Upper lobe of right lung (tissue), 1 donor: ENCODE data around the gene GNAZ. TPM values are rescaled to one million over a fixed set of nuclear protein-coding genes. Genes with fewer than 3 reads are reported as not detected.

ENCODE experiments used
- ATAC-seq: fragments of 200-7000 bp; cut with Tn5 transposase; one replicate; pipeline ENCODE4 v1.9.1; 2020; ENCODE audit warnings: mild to moderate bottlenecking, moderate library complexity
- DNase-seq: peaks from one replicate; pipeline ENCODE4 v3.0.0-alpha.2; 2020
- H3K27ac ChIP-seq: fragments of 200-600 bp; one replicate; pipeline ENCODE4 v1.8.0; 2022
- H3K27me3 ChIP-seq: fragments of 200-600 bp; one replicate; pipeline ENCODE4 v1.8.0; 2022; ENCODE audit warnings: mild to moderate bottlenecking
- H3K36me3 ChIP-seq: fragments of 200-600 bp; one replicate; pipeline ENCODE4 v1.8.0; 2022
- H3K4me1 ChIP-seq: fragments of 200-600 bp; one replicate; pipeline ENCODE4 v1.8.0; 2022
- H3K4me3 ChIP-seq: fragments of 200-600 bp; one replicate; pipeline ENCODE4 v1.8.0; 2022; ENCODE audit warnings: mild to moderate bottlenecking
- H3K9me3 ChIP-seq: fragments of 200-600 bp; one replicate; pipeline ENCODE4 v1.8.0; 2022
- CTCF ChIP-seq: fragments of 200-600 bp; IDR thresholded peaks from one replicate; pipeline ENCODE4 v1.8.0; 2022; ENCODE audit warnings: antibody characterized with exemption
- intact Hi-C: fragments of 100-400 bp; cut with DNase I; formaldehyde crosslinking; loops from one replicate; pipeline ENCODE4 v1.11.0; 2022
- total RNA-seq: library from RNA; stranded (reverse); fragmentation: NEBNext Ultra II Directional; extraction: Animal tissue kit (Norgen Biotek cat#: 25700); gene quantifications from one replicate; pipeline ENCODE4 v1.2.1, GENCODE V29; 2021
- donor health status: DM: no; HTN: yes; CAD: no; lungs with severe emphysema.

The GNAZ gene
- total RNA-seq, 1 donor from 2014 or later: 3.0 TPM

GRCh38 chr22:23086263-23086662, 15.9 kb downstream of the GNAZ start:
- H3K9me3 ChIP-seq: no peaks in the 10 kb centered on the region
- no peak overlapping the region for H3K27ac ChIP-seq
- DNase-seq (no peak), ATAC-seq (no peak)
- no peaks in the 10 kb centered on the region for H3K4me1 ChIP-seq
- intact Hi-C loops: no loop called here
- H3K27me3 ChIP-seq: no peaks in the 10 kb centered on the region
- TF ChIP-seq CTCF: no peak
- no peak overlapping the region for H3K4me3 ChIP-seq
- no peaks in the 10 kb centered on the region for H3K36me3 ChIP-seq

- Histone ChIP-seq H3K4me1 (no peaks in the 10 kb centered on the region), H3K27ac (no peak overlapping the region), H3K9me3 (no peaks in the 10 kb centered on the region), H3K27me3 (no peaks in the 10 kb centered on the region), H3K4me3 (no peak overlapping the region), H3K36me3 (no peaks in the 10 kb centered on the region)
- DNase-seq (no peak), ATAC-seq (no peak)
- intact Hi-C loops: no loop called here
- TF ChIP-seq CTCF: no peak
Observed at GRCh38 chr22:23086787-23087186, 16.5 kb downstream of the GNAZ start.

GRCh38 chr22:23088199-23088604, 17.9 kb downstream of the GNAZ start:
- no peak for TF ChIP-seq CTCF

GRCh38 chr22:23089010-23089409, 18.7 kb downstream of the GNAZ start:
- ATAC-seq: no peak
- H3K4me3 ChIP-seq: no peak overlapping the region
- DNase-seq: no peak
- no peaks in the 10 kb centered on the region for H3K36me3 ChIP-seq
- TF ChIP-seq CTCF: no peak
- no peak overlapping the region for H3K27ac ChIP-seq
- H3K4me1 ChIP-seq: no peaks in the 10 kb centered on the region
- no peaks in the 10 kb centered on the region for H3K9me3 ChIP-seq
- intact Hi-C loops: no loop called here
- H3K27me3 ChIP-seq: no peaks in the 10 kb centered on the region

More at GRCh38 chr22:23088199-23088604, 17.9 kb downstream of the GNAZ start:
- Histone ChIP-seq H3K36me3 (no peaks in the 10 kb centered on the region), H3K4me1 (no peaks in the 10 kb centered on the region), H3K27ac (no peak overlapping the region), H3K4me3 (no peak overlapping the region), H3K9me3 (no peaks in the 10 kb centered on the region), H3K27me3 (no peaks in the 10 kb centered on the region)
- DNase-seq (no peak), ATAC-seq (no peak)
- intact Hi-C loops: no loop called here

GRCh38 chr22:23089633-23090456, 19.5 kb downstream of the GNAZ start:
- no peaks in the 10 kb centered on the region for H3K9me3 ChIP-seq
- no peaks in the 10 kb centered on the region for H3K36me3 ChIP-seq
- ATAC-seq: no peak
- H3K27me3 ChIP-seq: no peaks in the 10 kb centered on the region
- intact Hi-C loops: no loop called here
- H3K4me1 ChIP-seq: no peaks in the 10 kb centered on the region
- H3K27ac ChIP-seq: no peak overlapping the region
- no peak for TF ChIP-seq CTCF
- no peak for DNase-seq
- no peak overlapping the region for H3K4me3 ChIP-seq
